ENCODE results near the gene PAX8. TPM values are rescaled to one million over a fixed set of nuclear protein-coding genes. Genes with fewer than 3 reads are reported as not detected.

PAX8 gene
- total RNA-seq, 4 donors from 2014 or later: 0.91 to 5.2 (median 4.3) TPM

DNA sequence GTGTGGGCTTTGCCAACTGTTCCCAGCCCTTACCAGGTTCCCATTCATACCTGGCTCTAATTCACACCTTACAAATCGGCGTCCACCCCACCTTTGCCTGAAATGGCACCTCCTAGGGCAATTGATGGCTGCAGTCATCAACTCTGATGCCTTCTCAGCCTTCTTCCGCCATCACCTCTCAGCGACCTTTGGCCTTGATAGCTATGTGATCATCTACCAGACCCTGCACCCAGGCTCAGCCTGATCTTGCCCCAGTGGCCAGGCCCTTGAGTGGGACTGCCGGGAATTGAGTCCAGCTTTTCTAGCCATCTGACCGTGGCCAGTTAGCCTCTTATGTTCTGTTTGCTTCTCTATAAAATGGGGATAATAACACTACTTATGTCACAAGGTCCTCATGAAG lies 72.5 kb downstream of the PAX8 start:
- no peak for TF ChIP-seq POLR2A (IDR thresholded peaks at IDR 0.05)
- TF ChIP-seq, protein P1, sequence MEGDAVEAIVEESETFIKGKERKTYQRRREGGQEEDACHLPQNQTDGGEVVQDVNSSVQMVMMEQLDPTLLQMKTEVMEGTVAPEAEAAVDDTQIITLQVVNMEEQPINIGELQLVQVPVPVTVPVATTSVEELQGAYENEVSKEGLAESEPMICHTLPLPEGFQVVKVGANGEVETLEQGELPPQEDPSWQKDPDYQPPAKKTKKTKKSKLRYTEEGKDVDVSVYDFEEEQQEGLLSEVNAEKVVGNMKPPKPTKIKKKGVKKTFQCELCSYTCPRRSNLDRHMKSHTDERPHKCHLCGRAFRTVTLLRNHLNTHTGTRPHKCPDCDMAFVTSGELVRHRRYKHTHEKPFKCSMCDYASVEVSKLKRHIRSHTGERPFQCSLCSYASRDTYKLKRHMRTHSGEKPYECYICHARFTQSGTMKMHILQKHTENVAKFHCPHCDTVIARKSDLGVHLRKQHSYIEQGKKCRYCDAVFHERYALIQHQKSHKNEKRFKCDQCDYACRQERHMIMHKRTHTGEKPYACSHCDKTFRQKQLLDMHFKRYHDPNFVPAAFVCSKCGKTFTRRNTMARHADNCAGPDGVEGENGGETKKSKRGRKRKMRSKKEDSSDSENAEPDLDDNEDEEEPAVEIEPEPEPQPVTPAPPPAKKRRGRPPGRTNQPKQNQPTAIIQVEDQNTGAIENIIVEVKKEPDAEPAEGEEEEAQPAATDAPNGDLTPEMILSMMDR (IDR thresholded peaks at IDR 0.05): no peak
- DNase-seq (ENCODE audit: low spot score in 2 of 2): no peak
- WGBS, 2 donors: 84 to 90% methylated on average over 6 of the region's 6 CpGs
- no peak overlapping the region for H3K4me3 ChIP-seq (ENCODE audit: low read depth, poor library complexity, severe bottlenecking)
- intact Hi-C loops (cut with DNase I; ENCODE audit: low total_unique reads): no loop called here

DNA sequence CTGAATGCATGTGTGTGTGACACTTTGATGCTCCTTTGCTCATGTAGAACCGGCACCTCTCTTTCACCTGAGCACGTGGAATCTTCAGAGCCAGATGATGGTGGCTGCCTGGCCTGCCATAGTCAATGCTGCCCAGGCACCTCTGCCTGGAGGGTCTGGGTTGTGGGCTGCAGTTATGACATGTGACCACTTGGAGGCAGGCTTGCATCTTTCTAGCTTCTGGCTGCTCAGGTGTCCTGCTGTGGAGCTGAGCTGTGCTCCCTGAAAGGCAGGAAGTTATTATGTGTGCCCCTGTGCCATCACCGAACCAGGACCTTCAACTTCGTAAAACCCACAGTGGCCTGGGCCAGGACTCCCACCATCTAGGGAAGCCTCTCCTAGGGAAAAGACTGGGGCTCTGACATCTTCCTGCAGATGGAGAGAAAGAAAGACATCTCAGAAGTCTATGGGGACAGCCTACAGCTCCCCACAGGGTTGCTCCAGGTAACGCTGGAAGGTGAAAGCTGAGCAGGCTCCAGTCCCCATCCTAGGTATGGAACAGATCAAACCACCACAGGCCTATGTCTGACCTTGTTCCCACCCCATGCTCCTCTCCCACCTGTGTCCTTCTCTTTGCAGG lies 74.7 kb downstream of the PAX8 start:
- no peak for TF ChIP-seq POLR2A (IDR thresholded peaks at IDR 0.05)
- TF ChIP-seq, protein P1 (IDR thresholded peaks at IDR 0.05): peak in 1 of 3 donors; percentile 55
- peak; percentile 66 to 94 for DNase-seq (ENCODE audit: low spot score in 2 of 2)
- WGBS, 2 donors: 23 to 28% methylated on average over 5 of the region's 5 CpGs
- H3K4me3 ChIP-seq (ENCODE audit: low read depth, poor library complexity, severe bottlenecking): no peak overlapping the region
- intact Hi-C loops (cut with DNase I; ENCODE audit: low total_unique reads): loop anchor here (5.0 kb wide), 1 partner anchor 168 kb away; no protein-coding TSS in a partner anchor

DNA sequence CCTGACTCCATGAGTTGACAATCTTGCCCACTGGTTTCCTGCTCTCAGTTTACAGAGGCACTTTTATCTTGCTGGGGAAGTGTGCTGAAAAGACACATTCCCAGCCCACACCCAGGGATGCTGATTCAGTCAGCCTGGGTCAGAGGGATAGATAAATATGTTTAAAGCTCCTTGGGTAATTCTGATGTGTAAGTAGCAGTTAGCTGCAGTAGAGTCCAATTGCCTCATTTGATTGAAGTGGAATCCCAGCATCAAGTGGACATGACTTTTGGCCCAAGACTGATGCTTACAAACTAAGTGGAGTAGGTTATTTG lies 75.5 kb downstream of the PAX8 start:
- no peak overlapping the region for H3K4me3 ChIP-seq (ENCODE audit: low read depth, poor library complexity, severe bottlenecking)
- intact Hi-C loops (cut with DNase I; ENCODE audit: low total_unique reads): loop anchor here (5.0 kb wide), 1 partner anchor 169 kb away; no protein-coding TSS in a partner anchor
- DNase-seq (ENCODE audit: low spot score in 2 of 2): no peak
- TF ChIP-seq, protein P1 (IDR thresholded peaks at IDR 0.05): no peak
- TF ChIP-seq POLR2A (IDR thresholded peaks at IDR 0.05): no peak

DNA sequence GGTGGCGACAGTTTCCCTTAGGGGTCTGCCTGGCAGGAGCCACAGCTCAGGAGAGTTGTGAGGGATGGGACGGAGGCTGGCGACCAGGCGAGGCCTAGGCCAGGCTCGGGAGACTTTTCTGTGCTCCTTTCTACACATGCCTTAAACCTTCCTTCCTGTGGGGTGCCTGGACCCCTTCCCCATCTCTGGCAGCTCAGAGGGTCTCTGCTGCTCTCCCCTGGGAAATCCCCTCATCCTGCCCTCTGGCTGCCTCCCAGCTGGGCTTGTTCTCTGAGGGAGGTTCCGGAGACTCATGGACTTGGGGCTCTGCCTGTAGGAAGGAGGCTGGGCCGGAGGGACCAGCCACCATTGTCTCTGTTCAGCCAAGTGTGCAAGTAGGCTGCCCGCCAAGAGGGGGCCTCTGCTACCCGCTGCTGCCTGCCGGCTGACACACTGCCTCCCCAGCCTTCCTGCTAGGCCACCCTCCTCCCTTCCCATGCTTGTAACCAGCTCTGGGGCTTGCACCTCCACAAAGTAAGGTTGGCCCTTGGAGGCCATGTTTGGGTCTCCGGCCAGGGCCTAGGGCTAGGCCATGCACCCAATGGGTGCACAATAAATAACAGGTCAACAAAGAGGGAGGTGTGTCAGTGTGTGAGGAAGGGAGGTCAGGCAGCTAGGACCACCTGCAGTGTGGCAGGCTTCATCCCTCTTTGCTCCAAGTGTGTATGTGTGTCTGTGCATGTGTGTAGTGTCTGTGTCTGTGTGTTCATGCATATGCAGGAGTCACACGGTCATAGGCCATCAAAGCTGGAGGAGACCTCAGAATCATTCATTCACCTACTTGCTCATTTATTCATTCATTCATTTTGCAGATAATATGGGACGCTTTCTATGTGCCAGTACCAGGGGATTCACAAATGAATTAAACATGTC lies 76.2 kb downstream of the PAX8 start:
- H3K4me3 ChIP-seq (ENCODE audit: low read depth, poor library complexity, severe bottlenecking): no peak overlapping the region
- DNase-seq (ENCODE audit: low spot score in 2 of 2): no peak
- intact Hi-C loops (cut with DNase I; ENCODE audit: low total_unique reads): loop anchor here (5.0 kb wide), 1 partner anchor 170 kb away; no protein-coding TSS in a partner anchor
- 70 to 74% methylated on average over 13 of the region's 13 CpGs for WGBS, 2 donors
- no peak for TF ChIP-seq POLR2A (IDR thresholded peaks at IDR 0.05)
- TF ChIP-seq, protein P1 (IDR thresholded peaks at IDR 0.05): no peak

DNA sequence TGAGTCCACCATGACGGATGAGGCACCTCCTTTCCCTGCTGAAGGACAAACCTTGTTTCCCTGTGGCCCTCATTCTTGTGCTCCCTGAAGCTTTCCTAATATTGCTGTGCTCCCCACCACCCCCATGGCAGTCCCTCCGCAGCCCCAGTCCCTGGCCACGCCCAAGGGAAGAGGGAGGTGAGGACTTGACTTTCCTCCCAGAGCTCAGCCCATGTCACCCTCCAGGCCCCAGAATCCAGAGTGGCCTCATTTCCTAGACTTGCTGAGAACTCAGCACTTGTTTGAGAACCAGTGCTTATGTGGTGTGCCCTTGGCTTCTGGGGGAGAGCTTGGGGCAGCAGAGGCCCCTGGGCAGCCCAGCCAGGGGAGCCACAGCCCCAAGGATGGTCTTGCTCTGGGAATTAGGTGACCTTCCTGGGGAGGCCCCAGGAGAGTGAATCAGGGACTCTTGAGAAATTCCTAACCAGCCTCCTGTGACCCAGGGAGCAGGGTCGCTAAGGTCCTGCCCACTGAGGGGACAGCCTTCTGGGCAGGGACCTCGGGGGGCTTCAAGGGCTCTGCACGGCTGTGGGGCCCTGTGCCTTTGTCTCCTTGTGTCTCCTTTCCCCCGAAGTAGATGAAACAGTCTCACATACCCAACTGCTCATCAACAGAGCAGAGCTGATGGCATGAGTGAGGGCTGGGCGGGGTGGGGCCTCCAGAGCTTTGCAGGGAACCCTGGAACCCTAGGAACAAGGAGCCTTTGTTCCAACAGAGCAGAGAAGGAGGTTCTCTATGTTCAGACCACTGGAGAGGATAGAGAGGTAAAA lies 77.0 kb downstream of the PAX8 start:
- intact Hi-C loops (cut with DNase I; ENCODE audit: low total_unique reads): loop anchor here (5.0 kb wide), 1 partner anchor 171 kb away; no protein-coding TSS in a partner anchor

More for the DNA sequence above, 77.0 kb downstream of the PAX8 start:
- DNase-seq (ENCODE audit: low spot score in 2 of 2): no peak
- H3K4me3 ChIP-seq (ENCODE audit: low read depth, poor library complexity, severe bottlenecking): no peak overlapping the region
- 76 to 77% methylated on average over 8 of the region's 8 CpGs for WGBS, 2 donors
- TF ChIP-seq POLR2A (IDR thresholded peaks at IDR 0.05): no peak
- TF ChIP-seq, protein P1 (IDR thresholded peaks at IDR 0.05): no peak

All from lower leg skin (tissue), 4 donors.